Measurements from ENCODE around the gene MTARC2. TPM values are rescaled to one million over a fixed set of nuclear protein-coding genes. Genes with fewer than 3 reads are reported as not detected.

The MTARC2 gene
- polyA plus RNA-seq, 1 of the 3 experiments (the other 2 are of a cell fraction) = 6.1 TPM

DNA sequence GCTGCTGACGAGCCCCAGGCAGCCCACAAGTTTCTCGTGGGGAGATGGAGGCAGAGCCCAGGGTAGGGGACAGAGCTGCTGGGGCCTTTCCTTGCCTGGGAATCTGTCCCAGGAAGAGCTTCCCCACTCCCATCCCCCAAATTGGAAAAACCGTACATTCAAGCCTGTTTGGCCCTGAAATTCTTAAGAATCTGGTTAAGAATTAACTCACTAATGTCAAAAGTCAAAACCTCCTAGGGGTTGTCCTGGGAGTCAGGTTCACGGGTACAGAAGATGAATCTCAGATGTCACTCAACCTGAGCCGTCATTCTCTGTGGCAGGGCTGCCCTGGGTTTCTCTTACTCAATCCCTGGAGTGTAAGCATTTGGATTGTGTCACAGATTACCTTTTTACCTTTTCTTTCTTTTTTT lies 49.5 kb upstream of the MTARC2 start:
- TF ChIP-seq, protein P1, sequence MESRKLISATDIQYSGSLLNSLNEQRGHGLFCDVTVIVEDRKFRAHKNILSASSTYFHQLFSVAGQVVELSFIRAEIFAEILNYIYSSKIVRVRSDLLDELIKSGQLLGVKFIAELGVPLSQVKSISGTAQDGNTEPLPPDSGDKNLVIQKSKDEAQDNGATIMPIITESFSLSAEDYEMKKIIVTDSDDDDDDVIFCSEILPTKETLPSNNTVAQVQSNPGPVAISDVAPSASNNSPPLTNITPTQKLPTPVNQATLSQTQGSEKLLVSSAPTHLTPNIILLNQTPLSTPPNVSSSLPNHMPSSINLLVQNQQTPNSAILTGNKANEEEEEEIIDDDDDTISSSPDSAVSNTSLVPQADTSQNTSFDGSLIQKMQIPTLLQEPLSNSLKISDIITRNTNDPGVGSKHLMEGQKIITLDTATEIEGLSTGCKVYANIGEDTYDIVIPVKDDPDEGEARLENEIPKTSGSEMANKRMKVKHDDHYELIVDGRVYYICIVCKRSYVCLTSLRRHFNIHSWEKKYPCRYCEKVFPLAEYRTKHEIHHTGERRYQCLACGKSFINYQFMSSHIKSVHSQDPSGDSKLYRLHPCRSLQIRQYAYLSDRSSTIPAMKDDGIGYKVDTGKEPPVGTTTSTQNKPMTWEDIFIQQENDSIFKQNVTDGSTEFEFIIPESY (IDR thresholded peaks at IDR 0.05; ENCODE audit: borderline replicate concordance, low read depth) = no peak
- no peak for TF ChIP-seq MEF2A (IDR thresholded peaks at IDR 0.05; ENCODE audit: borderline replicate concordance, low read depth)
- no peak for TF ChIP-seq GATA2 (CRISPR knock-in tag; IDR thresholded peaks at IDR 0.05)
- no peak for TF ChIP-seq MXI1 (IDR thresholded peaks at IDR 0.05; ENCODE audit: low read depth, low read length)
- TF ChIP-seq, protein P2, sequence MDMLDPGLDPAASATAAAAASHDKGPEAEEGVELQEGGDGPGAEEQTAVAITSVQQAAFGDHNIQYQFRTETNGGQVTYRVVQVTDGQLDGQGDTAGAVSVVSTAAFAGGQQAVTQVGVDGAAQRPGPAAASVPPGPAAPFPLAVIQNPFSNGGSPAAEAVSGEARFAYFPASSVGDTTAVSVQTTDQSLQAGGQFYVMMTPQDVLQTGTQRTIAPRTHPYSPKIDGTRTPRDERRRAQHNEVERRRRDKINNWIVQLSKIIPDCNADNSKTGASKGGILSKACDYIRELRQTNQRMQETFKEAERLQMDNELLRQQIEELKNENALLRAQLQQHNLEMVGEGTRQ (IDR thresholded peaks at IDR 0.05; ENCODE audit: borderline replicate concordance, low read depth, low read length) = no peak
- TF ChIP-seq TEAD4 (IDR thresholded peaks at IDR 0.05; ENCODE audit: borderline replicate concordance, insufficient read depth) = no peak
- no peak for TF ChIP-seq ELF1 (IDR thresholded peaks at IDR 0.05)
- no peak for TF ChIP-seq TCF12 (IDR thresholded peaks at IDR 0.05)
- no peak for TF ChIP-seq GABPA (IDR thresholded peaks at IDR 0.05; ENCODE audit: low read depth)
- TF ChIP-seq SMC3 (IDR thresholded peaks at IDR 0.05; ENCODE audit: low read depth, low read length) = no peak
- TF ChIP-seq RCOR1 (IDR thresholded peaks at IDR 0.05; ENCODE audit: low read length) = no peak
- TF ChIP-seq CHD2 (IDR thresholded peaks at IDR 0.05; ENCODE audit: low read length, partially characterized antibody) = no peak
- TF ChIP-seq FOXM1 (IDR thresholded peaks at IDR 0.05; ENCODE audit: low read depth) = no peak
- TF ChIP-seq FOSL2 (IDR thresholded peaks at IDR 0.05; ENCODE audit: borderline replicate concordance, low read depth) = no peak
- no peak for TF ChIP-seq NFIC (IDR thresholded peaks at IDR 0.05; ENCODE audit: borderline replicate concordance)
- TF ChIP-seq, protein P3, sequence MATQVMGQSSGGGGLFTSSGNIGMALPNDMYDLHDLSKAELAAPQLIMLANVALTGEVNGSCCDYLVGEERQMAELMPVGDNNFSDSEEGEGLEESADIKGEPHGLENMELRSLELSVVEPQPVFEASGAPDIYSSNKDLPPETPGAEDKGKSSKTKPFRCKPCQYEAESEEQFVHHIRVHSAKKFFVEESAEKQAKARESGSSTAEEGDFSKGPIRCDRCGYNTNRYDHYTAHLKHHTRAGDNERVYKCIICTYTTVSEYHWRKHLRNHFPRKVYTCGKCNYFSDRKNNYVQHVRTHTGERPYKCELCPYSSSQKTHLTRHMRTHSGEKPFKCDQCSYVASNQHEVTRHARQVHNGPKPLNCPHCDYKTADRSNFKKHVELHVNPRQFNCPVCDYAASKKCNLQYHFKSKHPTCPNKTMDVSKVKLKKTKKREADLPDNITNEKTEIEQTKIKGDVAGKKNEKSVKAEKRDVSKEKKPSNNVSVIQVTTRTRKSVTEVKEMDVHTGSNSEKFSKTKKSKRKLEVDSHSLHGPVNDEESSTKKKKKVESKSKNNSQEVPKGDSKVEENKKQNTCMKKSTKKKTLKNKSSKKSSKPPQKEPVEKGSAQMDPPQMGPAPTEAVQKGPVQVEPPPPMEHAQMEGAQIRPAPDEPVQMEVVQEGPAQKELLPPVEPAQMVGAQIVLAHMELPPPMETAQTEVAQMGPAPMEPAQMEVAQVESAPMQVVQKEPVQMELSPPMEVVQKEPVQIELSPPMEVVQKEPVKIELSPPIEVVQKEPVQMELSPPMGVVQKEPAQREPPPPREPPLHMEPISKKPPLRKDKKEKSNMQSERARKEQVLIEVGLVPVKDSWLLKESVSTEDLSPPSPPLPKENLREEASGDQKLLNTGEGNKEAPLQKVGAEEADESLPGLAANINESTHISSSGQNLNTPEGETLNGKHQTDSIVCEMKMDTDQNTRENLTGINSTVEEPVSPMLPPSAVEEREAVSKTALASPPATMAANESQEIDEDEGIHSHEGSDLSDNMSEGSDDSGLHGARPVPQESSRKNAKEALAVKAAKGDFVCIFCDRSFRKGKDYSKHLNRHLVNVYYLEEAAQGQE (IDR thresholded peaks at IDR 0.05; ENCODE audit: low read depth, low read length) = no peak
- H3K36me3 ChIP-seq (replicated peaks in 1 of 2; ENCODE audit: control insufficient read depth in 1 of 2, insufficient read depth in 2 of 2, low read length in 1 of 2) = no peaks in the 10 kb centered on the region
- H2AFZ ChIP-seq (ENCODE audit: low read depth) = no peak overlapping the region
- no peak overlapping the region for H3K27ac ChIP-seq (ENCODE audit: low read depth in 2 of 2, low read length in 1 of 2)
- no peak overlapping the region for H3K4me2 ChIP-seq
- no peak for DNase-seq
- POLR2A ChIA-PET = no interaction called here
- H3K4me1 ChIP-seq (ENCODE audit: control insufficient read depth in 1 of 2, insufficient read depth in 2 of 2, low read depth in 1 of 2, low read length in 1 of 2) = no peaks in the 10 kb centered on the region
- no peaks in the 10 kb centered on the region for H3K27me3 ChIP-seq (ENCODE audit: insufficient read depth)
- H3K9ac ChIP-seq = no peak overlapping the region
- H3K79me2 ChIP-seq (ENCODE audit: insufficient read depth) = no peaks in the 10 kb centered on the region
- H3F3A ChIP-seq (replicated peaks; ENCODE audit: insufficient read depth) = no peaks in the 10 kb centered on the region
- no peaks in the 10 kb centered on the region for H3K9me2 ChIP-seq
- no peak overlapping the region for H3K4me3 ChIP-seq (ENCODE audit: low read depth in 2 of 2, low read length in 1 of 2)
- H4K20me1 ChIP-seq (ENCODE audit: insufficient read depth) = no peaks in the 10 kb centered on the region
- CTCF ChIA-PET = interaction anchor here (0.6 to 1.9 kb wide), 4 partner anchors 8 to 176 kb away, joined by 3 to 8 read pairs (median 3); no protein-coding TSS in a partner anchor
- no peaks in the 10 kb centered on the region for H3K9me3 ChIP-seq
- 85% methylated on average over 5 of the region's 5 CpGs for WGBS (ENCODE audit: low lambda C conversion rate)
